SK-N-SH (cell line): ENCODE measurements around the gene CTBP2.

Source experiments
- EP300 ChIP-seq, 2 experiments: IDR thresholded peaks; 2 replicates each; pipeline versions ENCODE4 v1.4.0 to v1.6.1; 2012; ENCODE audit warnings: borderline replicate concordance in 1 of 2, low read depth in 1 of 2, low read length in 1 of 2
- NFIC ChIP-seq: IDR thresholded peaks from 2 replicates; pipeline ENCODE4 v1.4.0; 2012; ENCODE audit warnings: borderline replicate concordance
- POLR2AphosphoS5 ChIP-seq: IDR thresholded peaks from 2 replicates; pipeline ENCODE4 v1.6.1; 2012; ENCODE audit warnings: low read depth, low read length
- RAD21 ChIP-seq: IDR thresholded peaks from 2 replicates; pipeline ENCODE4 v1.6.1; 2012; ENCODE audit warnings: mild to moderate bottlenecking, low read length
- TCF12 ChIP-seq: IDR thresholded peaks from 2 replicates; pipeline ENCODE4 v1.4.0; 2012
- TF ChIP-seq, protein P1 (sequence below): fragments of 200-600 bp; sonication (generic); IDR thresholded peaks from 2 replicates; pipeline ENCODE4 v1.6.1; 2017; ENCODE audit warnings: antibody characterized with exemption, mild to moderate bottlenecking, moderate library complexity
- TF ChIP-seq, protein P2 (sequence below): IDR thresholded peaks from 2 replicates; pipeline ENCODE4 v1.6.1; 2012; ENCODE audit warnings: mild to moderate bottlenecking, low read depth, low read length, moderate library complexity
- TF ChIP-seq, protein P3 (sequence below): IDR thresholded peaks from 2 replicates; pipeline ENCODE4; 2012
- TF ChIP-seq, protein P4 (sequence below): IDR thresholded peaks from 2 replicates; pipeline ENCODE4 v1.4.0; 2012; ENCODE audit warnings: low read depth

DNA sequence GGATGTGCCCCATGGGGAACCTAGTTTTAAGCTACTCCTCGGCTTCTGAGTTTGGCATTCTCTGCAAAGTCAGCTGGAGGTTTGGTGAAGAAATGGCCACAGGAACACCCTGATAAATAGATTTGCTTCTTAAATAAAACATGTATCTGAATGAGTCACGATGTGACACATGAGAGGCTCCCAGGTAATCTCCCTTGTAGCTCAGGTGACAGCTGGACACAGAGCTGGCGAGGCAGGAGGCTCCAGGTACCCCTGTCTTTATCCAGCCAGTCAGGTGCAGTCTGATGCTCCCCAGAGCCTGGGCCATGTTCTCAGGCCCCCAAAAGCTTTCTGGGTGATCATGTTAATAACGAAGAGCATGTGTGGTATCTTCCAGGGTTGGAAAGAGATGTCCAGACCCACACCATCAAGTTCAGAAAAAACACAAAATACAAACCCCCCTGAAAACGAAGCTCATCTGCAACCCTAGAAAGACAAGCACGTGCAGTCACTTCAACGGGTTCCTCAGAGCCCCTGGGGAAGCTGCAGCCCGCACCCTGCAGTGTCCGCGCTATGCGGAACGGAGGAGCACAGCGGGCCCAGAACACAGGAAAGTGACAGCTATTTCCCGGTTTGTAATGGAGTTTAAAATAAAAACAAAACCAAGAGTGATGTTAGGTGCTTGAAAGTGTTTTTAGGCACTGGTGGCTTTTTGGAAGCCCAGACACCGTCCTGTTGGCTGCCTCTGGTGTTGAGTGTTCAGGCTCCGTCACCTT is 149.0 kb downstream of the CTBP2 start:
- TF ChIP-seq EP300 (IDR thresholded peaks at IDR 0.05; ENCODE audit: borderline replicate concordance in 1 of 2, low read depth in 1 of 2, low read length in 1 of 2) (no peak), TCF12 (no peak), NFIC (no peak), RAD21 (no peak), POLR2AphosphoS5 (no peak)
- TF ChIP-seq, protein P1, sequence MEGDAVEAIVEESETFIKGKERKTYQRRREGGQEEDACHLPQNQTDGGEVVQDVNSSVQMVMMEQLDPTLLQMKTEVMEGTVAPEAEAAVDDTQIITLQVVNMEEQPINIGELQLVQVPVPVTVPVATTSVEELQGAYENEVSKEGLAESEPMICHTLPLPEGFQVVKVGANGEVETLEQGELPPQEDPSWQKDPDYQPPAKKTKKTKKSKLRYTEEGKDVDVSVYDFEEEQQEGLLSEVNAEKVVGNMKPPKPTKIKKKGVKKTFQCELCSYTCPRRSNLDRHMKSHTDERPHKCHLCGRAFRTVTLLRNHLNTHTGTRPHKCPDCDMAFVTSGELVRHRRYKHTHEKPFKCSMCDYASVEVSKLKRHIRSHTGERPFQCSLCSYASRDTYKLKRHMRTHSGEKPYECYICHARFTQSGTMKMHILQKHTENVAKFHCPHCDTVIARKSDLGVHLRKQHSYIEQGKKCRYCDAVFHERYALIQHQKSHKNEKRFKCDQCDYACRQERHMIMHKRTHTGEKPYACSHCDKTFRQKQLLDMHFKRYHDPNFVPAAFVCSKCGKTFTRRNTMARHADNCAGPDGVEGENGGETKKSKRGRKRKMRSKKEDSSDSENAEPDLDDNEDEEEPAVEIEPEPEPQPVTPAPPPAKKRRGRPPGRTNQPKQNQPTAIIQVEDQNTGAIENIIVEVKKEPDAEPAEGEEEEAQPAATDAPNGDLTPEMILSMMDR: no peak
- TF ChIP-seq, protein P2, sequence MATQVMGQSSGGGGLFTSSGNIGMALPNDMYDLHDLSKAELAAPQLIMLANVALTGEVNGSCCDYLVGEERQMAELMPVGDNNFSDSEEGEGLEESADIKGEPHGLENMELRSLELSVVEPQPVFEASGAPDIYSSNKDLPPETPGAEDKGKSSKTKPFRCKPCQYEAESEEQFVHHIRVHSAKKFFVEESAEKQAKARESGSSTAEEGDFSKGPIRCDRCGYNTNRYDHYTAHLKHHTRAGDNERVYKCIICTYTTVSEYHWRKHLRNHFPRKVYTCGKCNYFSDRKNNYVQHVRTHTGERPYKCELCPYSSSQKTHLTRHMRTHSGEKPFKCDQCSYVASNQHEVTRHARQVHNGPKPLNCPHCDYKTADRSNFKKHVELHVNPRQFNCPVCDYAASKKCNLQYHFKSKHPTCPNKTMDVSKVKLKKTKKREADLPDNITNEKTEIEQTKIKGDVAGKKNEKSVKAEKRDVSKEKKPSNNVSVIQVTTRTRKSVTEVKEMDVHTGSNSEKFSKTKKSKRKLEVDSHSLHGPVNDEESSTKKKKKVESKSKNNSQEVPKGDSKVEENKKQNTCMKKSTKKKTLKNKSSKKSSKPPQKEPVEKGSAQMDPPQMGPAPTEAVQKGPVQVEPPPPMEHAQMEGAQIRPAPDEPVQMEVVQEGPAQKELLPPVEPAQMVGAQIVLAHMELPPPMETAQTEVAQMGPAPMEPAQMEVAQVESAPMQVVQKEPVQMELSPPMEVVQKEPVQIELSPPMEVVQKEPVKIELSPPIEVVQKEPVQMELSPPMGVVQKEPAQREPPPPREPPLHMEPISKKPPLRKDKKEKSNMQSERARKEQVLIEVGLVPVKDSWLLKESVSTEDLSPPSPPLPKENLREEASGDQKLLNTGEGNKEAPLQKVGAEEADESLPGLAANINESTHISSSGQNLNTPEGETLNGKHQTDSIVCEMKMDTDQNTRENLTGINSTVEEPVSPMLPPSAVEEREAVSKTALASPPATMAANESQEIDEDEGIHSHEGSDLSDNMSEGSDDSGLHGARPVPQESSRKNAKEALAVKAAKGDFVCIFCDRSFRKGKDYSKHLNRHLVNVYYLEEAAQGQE: no peak
- TF ChIP-seq, protein P3, sequence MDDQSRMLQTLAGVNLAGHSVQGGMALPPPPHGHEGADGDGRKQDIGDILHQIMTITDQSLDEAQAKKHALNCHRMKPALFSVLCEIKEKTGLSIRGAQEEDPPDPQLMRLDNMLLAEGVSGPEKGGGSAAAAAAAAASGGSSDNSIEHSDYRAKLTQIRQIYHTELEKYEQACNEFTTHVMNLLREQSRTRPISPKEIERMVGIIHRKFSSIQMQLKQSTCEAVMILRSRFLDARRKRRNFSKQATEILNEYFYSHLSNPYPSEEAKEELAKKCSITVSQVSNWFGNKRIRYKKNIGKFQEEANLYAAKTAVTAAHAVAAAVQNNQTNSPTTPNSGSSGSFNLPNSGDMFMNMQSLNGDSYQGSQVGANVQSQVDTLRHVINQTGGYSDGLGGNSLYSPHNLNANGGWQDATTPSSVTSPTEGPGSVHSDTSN: no peak
- TF ChIP-seq, protein P4, sequence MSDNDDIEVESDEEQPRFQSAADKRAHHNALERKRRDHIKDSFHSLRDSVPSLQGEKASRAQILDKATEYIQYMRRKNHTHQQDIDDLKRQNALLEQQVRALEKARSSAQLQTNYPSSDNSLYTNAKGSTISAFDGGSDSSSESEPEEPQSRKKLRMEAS: no peak
